T-helper 1 cell treated with Interleukin-12 subunit alpha and Interleukin-12 subunit beta and Interleukin-4 antibody, amounts not matched to agents 30 ng/mL and 1 ng/mL, for 36 hours (primary cell): ENCODE data around the gene TBXT. TPM values are rescaled to one million over a fixed set of nuclear protein-coding genes. Genes with fewer than 3 reads are reported as not detected.
"Not testable (repeated sequence)": the region's sequence is repeated elsewhere in the genome, so short reads cannot be mapped to it uniquely, and the experiment has no call there.

ENCODE experiments used
- intact Hi-C: fragments of 100-400 bp; cut with micrococcal nuclease; formaldehyde crosslinking; loops from one replicate; pipeline ENCODE4 v1.15.1; 2024
- total RNA-seq: library from RNA; stranded (reverse); gene quantifications from 2 replicates; pipeline ENCODE4 v1.2.3, GENCODE V29; 2022

Gene TBXT
- total RNA-seq, 1 donor from 2014 or later = not detected

DNA sequence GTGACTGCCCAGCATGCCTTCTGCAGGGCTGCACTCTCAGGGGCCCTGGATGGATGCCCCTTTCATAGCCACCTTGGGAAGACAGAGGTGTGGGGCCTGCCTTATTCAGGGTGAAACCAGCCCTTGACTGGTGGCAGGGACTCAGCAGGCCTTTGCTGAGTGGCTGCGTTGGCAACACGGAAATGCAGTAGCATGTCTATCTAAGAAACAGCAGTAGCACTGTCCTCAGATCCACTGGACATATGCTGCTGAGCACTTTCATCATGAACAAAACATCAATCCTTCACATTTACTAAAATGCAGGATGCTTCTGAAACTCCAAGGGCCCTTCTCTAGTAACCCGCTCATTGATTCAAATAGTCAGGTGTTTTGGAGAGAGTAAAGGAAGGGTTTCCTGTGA lies 4.9 kb upstream of the TBXT start:
- intact Hi-C loops = no loop called here

DNA sequence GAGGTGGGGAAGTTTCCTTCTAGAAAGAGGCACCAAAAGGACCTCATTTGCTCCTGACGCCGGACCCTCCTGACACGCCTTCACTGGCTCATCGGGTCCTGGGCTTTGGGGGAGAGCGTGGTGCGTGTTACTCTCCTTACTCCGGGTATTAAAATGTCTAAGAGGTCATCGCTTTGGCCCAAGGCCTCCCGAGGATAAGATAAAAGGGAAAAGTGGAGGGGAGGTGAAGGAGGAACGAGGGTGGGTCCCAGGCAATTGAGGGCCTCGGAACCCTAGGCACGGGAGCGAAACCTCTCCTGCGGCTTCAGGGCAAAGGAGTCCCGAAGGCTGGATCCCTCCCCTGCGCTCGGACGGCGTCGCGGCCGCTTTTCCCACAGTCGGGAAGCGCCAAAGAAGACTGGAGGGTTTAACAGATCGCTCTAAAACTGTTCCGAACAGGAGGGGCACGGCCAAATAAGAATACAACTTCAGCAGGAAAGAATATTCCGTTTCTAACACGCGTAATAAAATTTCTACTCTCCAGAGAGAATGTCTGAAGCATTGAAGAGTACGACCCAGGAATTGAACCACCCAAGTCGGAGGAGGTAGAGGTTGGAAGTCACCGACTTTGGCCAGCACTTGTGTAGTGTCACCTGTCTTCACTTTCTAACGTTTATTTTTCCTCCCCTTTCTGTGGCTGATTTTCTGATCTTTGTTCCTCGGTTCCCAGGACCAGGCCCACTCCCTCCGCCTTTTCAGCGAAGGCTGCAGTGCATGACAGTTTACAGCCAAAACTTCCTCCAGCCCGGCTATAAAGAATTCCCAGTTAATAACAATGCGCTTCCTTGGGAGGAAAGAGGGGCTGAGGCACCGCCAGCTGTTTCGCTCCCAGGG lies 2.1 kb upstream of the TBXT start:
- intact Hi-C loops = loop anchor here (10.0 kb wide), 1 partner anchor 165 kb away; no protein-coding TSS in a partner anchor

DNA sequence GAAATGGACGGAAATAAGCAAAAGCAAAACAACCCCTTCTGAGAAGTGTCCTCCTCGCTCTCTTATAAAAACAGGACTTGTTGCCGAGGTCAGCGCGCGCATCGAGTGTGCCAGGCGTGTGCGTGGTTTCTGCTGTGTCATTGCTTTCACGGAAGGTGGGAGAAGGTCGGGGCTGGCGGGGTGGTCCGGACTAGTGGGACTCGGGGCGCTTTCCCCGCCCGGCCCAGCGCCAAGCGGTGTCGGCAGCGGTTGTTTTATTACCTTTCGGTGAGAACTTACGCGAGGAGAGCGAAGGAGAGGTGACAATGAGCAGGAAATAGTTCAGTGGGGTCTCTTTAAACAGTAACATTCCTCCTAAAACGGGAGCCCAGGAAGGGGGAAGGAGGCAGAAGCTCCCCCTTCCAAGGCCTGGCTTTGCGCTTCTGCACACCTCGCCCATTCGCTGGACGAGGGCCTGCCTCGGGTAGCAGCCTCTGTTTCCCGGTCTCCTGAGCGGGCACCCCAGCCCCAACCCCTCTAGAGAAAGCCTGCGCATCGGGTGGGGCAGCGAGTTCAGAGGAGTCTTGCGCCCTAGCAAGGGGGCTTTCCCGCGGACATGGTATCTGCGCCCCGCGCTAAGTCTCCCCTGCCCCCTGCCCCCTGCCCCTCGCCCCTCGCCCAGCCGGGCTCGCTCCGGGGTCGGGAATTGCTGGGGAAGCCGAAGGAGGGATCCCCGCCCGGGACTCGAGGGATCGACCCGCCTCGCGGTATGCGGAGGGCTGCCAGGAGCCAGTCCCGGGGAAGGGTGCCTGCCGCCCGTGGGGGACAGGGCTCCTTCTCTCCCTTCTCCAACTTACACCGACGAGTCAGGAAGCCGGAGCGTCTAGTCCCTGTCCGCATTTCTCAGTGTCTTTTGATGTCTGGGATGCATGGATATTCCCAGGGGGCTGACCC lies 1.2 kb upstream of the TBXT start:
- intact Hi-C loops = loop anchor here (10.0 kb wide), 1 partner anchor 164 kb away; no protein-coding TSS in a partner anchor

DNA sequence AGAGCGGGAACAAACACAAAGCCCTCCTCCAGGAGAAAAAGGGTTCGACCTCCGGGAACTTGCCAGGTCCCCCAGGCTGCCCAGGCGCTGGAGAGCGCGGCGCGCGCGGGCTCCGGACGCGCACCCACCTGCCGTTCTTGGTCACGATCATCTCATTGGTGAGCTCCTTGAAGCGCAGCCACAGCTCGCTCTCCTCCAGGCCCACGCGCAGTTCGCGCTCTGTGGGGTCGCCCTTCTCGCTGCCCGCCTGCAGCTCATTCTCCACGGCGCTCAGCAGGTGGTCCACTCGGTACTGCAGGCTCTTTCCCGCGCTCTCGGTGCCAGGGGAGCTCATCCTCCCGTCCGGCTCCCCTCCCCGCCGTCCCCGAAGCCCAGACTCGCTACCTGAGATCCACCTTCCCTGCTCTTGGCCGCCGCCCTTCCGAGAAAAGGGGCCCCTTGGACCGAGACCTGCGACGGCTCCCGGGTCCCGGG lies 356 bp downstream of the TBXT start:
- intact Hi-C loops = loop anchor here (10.0 kb wide), 1 partner anchor 162 kb away; no protein-coding TSS in a partner anchor

DNA sequence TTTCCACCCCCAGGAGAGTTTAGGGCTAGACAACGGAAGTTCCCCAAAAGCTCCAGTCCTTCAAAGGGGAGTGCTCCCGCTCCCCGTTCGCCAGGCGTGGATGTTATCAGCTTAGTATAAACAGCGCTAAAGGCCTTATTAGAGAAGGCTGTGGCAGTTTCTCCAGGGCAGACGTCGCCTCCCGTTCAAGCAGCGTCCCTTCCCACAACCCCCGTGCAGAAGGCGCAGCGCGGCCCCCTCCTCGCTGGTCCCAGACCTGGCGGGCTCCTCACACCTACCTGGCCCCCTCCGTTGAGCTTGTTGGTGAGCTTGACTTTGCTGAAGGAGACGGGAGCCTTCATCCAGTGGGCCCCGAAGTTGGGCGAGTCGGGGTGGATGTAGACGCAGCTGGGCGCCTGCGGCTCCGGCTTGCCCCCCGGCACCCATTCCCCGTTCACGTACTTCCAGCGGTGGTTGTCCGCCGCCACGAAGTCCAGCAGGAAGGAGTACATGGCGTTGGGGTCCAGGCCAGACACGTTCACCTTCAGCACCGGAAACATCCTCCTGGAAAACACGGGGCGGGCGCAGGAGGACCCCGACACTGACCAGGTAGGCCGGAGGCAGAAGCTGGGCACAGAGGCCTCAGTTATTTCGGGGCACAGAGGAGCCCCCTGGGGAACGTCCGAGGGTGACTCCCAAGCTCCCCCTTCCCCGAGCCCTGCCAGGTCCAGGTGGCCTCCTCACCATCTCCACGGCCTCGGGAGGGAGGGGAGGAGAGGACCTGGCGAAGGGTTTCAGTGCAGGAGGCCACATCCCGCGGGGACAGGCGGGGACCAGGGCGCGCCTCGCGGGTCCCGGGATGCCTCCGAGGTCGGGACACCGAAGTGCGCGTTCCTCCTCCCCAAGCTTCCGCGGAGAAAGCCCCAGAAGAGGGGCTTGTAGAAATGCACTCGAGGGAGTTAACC lies 1.1 kb downstream of the TBXT start:
- intact Hi-C loops = loop anchor here (10.0 kb wide), 1 partner anchor 162 kb away; no protein-coding TSS in a partner anchor

DNA sequence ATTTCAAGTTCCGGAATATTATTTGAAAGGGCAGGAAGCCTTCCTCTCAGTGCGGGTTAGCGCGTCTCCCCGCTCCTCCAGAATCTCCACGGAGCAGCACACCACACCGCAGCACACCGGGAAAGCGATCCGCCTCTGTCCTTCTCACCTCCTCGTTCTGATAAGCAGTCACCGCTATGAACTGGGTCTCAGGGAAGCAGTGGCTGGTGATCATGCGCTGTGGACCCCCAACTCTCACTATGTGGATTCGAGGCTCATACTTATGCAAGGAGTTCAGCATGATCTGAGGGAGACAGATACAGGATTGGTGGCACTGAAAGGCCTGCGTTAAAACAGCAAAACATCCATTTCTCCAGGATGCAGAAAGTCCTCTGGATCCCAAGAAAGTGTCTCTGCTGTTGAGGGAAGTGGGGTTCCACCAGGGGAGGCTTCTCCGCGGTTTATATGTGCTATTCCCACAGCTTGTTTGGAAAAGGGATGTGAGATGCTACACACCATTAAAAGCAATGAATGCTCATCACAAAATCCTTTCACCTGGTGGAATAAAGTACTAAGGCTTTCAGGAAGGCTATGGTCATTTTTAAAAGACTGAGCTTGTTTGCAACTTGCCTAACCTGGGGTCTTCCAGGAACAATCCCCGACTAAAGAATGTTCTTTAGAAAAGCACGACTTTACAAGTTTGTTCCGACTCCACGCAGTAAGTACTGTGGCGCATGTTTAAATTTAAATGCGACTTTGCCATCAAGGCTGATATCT lies 1.9 kb downstream of the TBXT start:
- intact Hi-C loops = loop anchor here (10.0 kb wide), 1 partner anchor 161 kb away; no protein-coding TSS in a partner anchor

DNA sequence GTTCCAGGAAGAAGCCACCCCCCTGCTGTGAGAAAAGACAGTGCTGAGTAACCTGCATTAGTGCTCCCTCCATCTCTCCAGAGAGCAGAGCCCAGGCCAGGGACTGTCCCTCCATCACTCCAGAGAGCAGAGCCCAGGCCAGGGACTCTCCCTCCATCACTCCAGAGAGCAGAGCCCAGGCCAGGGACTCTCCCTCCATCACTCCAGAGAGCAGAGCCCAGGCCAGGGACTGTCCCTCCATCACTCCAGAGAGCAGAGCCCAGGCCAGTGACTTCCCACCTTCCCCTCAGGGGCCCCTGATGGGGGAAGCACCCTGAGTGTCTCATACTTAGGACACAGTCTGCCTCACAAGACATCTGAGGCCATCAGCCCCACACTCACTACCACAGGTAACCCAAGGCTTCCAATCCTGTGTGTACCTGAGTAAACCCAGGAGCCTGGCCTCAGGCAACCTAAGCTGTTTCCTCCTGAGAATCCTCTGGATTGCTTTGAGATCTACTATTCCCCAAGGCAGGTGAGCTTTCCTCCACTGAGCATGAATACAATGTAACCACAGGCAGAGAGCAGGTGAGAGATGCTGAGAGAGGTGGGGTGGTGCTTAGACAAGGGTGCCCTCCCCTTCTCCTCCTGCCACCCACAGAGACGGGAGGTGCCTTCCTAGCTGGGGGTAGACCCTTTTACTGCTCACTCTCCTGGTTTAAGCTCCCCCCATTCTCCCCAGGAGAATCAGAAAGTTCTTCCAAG lies 4.9 kb downstream of the TBXT start:
- intact Hi-C loops = loop anchor here (10.0 kb wide), 1 partner anchor 158 kb away; no protein-coding TSS in a partner anchor

DNA sequence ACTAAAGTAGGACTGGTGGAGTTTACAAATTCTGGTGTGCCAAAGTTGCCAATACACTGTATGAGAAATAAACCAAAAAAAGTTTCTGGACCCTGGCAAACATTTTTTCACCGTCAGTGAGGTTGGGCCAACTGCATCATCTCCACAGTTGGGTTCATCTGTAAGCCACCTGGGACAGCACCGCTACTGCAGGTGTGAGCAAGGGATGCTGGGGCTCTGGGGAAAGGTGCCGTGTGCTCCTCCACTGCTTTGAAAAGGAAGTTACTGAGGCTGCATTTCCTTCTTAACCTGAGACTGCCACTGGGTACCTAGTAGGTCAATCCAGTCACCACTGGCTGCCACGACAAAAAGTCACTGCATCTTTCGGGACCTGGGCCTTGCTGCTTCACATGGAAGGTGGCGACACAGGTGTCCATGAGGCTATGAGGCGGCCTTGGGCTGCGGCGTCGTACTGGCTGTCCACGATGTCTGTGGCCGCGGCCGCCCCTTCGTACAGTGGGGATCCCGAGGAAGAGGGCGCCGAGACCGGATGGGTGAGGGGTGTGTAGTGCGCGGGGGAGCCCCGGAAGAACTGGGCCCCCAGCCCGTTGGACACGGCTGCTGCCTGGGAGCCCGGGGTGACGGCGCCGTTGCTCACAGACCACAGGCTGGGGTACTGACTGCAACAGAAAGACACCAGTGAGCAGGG lies 9.6 kb downstream of the TBXT start:
- intact Hi-C loops = no loop called here

DNA sequence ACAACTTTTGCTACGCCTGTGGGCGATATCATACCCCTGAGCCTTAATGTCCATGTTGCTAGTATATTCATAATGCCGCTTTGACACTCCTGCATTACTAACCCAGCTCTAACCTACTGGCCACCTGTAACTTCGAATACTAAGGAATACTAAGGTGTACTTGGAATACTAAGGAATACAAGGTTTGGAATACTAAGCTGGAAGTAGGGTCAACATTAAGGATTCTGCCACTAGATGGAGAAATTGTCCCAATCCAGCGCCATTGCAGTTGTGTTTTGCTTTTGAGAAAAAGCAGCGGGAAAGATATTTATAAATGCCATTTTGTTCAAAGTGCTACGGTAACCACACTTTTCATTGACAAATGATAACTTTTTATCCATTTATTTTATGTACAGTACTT lies 10.7 kb downstream of the TBXT start:
- intact Hi-C loops = no loop called here

DNA sequence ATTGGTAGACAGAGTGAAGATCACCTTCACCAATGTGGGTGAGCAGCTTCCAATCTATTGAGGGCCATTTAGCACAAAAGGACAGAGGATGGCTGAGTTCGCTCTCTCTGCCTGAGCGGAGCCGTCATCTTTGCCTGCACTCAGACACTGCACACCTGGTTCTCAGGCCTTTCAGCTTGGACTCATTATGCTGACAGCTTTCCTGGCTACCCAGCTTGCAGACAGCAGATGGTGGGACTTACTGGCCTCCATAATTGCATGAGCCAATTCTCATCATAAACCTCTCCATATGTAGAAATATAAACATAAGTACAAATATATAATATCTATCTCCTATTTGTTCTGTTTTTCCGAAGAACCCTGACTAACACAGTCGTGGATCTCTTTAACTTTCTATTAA lies 13.7 kb downstream of the TBXT start:
- intact Hi-C loops = no loop called here

DNA sequence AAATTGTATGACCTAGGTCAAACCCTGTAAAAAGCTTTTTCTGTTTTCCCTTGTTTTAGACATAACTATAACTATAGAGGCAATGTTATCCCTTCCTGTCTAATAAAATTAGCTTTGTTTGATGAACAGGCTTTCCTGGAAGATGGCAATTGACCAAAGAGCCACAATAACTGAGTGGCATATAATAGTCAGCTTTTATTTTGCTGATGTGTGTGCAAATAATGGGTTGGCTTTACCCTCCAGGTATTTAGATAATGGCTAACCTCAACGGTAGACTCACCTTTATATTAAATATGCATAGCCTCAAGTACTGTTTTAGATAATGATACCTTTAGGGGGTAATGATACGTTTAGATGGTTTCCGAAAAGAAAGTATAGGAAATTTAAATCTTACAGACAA lies 15.0 kb downstream of the TBXT start:
- intact Hi-C loops = no loop called here

DNA sequence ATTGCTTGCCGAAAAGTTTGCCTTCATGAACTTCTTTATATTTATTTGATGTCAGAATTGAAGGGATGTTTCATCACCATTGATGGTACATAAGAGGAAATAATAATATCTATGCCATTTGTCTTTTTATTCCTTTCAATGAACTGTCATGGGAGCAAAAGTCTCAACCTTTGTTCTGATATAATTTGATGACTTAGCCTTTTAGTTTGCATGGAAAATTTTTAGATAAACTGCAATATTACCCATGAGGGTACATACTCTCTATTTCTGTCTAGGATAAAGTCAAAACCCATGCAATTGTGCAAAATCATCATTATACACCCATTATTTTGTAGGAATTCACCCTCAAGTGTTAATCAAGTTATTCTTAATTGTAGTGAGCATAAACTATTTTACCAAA lies 15.9 kb downstream of the TBXT start:
- intact Hi-C loops = no loop called here

DNA sequence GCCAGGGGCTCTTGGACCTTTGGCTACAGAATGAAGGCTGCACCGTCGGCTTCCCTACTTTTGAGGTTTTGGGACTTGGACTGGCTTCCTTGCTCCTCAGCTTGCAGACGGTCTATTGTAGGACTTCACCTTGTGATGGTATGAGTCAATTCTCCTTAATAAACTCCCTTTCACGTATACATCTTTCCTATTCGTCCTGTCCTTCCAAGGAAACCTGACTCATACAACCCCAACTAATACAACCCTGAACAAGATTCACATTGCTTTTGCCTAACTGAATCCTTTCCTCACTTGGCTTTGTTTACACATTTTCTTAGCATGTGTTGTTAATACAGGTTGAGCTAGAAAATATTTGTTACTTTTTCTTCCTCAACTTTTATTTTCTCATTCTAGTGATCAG lies 21.9 kb downstream of the TBXT start:
- intact Hi-C loops = no loop called here

DNA sequence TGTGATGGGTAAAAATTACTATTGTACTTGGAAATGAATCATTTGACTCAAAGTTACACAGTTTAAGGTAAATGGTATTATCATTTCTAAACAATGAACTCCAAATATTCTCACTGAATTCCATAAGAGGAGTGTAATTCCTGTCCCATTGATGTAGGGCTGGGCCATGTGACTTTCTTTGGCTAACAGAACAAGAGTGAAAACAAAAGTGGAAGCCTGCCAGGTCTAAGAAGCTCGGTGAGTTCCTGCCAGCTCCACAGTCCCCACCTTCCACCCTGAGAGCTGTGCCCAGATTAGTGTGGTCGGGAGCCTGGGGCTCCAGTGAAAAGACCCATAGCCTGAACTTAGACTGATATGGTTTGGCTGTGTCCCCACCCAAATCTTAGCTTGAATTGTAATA lies 24.6 kb downstream of the TBXT start:
- intact Hi-C loops = no loop called here

DNA sequence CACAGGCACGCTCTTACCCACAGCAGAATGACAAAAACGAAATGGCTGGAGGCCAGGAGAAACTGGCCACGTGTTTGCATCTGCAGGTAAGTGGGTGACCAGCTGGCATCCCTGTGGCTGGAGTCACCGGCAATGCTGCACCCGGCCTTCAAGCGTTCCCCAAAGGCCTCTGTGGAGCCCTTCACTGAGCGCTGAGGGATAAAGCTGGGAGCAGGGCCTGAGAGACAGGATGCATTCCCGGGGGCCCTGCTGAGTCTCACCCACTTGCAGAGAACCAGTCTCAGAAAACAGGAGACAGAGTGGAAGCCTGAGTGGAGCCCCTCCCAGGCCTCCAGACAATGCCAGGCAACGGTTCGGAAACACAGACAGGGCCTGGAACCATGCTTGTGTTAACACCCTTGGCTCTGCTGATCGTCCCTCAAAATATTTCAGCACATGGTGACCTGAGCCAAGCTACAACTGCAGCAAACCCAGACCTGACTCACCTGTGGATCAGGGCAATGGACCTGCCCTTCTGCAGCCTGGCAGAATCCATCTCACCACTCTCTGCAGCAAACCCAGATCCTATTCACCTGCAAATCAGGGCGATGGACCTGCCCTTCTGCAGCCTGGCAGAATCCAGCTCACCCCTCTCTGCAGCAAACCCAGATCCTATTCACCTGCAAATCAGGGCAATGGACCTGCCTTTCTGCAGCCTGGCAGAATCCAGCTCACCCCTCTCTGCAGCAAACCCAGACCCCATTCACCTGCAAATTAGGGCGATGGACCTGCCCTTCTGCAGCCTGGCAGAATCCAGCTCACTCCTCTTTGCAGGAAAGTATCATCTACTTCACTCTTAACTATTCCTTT lies 39.8 kb downstream of the TBXT start:
- intact Hi-C loops = no loop called here

DNA sequence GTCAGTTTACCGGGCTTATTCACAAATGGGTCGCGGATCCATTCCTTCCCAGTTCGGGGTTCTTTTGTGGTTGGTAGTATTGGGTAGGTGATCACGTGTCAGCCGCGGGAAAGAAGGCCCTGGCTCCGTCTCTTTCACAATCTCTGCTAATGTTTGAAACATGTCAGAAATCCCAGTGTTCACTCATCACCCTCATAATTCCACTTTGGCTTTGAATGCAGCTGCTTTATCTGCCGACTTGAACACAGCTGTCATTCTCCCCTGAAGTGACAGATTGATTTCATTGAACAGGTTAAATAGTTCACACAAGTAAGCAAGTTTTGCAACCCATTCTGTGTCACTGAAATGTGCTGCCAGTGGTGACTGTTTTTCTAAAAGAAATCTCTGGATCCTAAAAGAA lies 44.5 kb downstream of the TBXT start:
- intact Hi-C loops = not testable (repeated sequence)

DNA sequence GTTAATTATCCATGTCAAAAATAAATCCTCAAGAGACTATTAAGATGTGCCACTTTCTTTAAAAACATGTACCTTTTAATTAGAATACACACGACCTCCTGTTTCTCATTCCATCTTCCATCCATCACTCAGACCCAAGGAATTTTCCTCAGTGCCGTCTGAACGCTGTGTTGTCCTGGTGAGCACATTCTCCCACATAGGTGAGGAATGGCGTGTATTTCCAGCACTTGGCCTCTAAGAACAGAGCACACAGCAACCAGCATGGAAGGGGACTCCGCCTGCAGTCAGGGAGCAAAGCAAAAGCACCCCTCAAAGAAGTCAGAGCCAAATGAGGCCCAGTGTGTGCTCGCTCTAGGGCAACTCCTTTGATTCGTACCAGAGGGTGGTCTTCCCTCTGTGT lies 45.9 kb downstream of the TBXT start:
- intact Hi-C loops = no loop called here
